ENCODE results near the gene DOCK8. TPM values are rescaled to one million over a fixed set of nuclear protein-coding genes. Genes with fewer than 3 reads are reported as not detected.

DOCK8 gene
- total and polyA plus RNA-seq, 2 experiments from 2014 or later: not detected

- 48 to 56% methylated on average over 3 of the region's 3 CpGs for WGBS, 2 experiments (ENCODE audit: low coverage in 1 of 2, low lambda C conversion rate in 2 of 2, missing lambda C conversion rate in 2 of 2)
- no peak for DNase-seq
- H2AFZ ChIP-seq: no peak overlapping the region
- no peak overlapping the region for H3K27ac ChIP-seq
- H3K9ac ChIP-seq: no peak overlapping the region
- no peaks in the 10 kb centered on the region for H3F3A ChIP-seq (ENCODE audit: insufficient read depth)
- H3K4me1 ChIP-seq (ENCODE audit: insufficient read depth): no peaks in the 10 kb centered on the region
- no peaks in the 10 kb centered on the region for H3K79me2 ChIP-seq (ENCODE audit: insufficient read depth)
- no peak overlapping the region for H3K4me2 ChIP-seq (ENCODE audit: unreplicated experiment)
- no peak for TF ChIP-seq EZH2 (IDR thresholded peaks at IDR 0.05; ENCODE audit: insufficient read depth, poor library complexity, severe bottlenecking)
- no peak for TF ChIP-seq EZH2phosphoT487 (IDR thresholded peaks at IDR 0.05; ENCODE audit: insufficient read depth, low read depth)
- no peaks in the 10 kb centered on the region for H3K9me3 ChIP-seq (ENCODE audit: low read depth)
- H3K4me3 ChIP-seq: no peak overlapping the region
- no peaks in the 10 kb centered on the region for H3K36me3 ChIP-seq (ENCODE audit: low read depth)
- H3K9me2 ChIP-seq (ENCODE audit: insufficient read depth): no peaks in the 10 kb centered on the region
- H4K20me1 ChIP-seq (ENCODE audit: insufficient read depth): no peaks in the 10 kb centered on the region
- in situ Hi-C loops (cut with MboI): no loop called here
- H3K27me3 ChIP-seq (replicated peaks; ENCODE audit: insufficient read depth): no peaks in the 10 kb centered on the region; the same call in 1 of the 2 replicates
Observed at GRCh38 chr9:249025-249424, 34.4 kb downstream of the DOCK8 start.

DNA sequence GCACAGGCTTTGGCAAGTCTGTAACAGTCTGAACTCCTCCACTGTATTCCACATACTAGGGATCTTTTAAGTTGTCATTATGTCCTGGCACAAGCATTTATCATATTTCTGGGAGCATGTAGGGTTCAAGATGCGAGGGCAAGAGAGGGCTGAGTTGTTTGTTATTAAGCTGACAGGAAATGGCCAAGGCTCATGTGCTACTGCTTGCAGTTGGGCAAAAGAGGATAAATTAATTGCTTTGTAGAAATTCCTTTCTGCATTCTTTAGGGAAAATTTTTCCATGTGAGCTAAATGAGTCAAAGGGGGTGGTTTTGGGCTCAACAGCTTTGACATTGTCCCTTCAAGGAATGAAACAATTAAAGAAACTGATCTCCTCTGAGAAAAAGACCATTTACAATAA, 35.4 kb downstream of the DOCK8 start:
- Histone ChIP-seq H4K20me1 (ENCODE audit: insufficient read depth) (no peaks in the 10 kb centered on the region), H2AFZ (no peak overlapping the region), H3K4me2 (ENCODE audit: unreplicated experiment) (no peak overlapping the region), H3K9me3 (ENCODE audit: low read depth) (no peaks in the 10 kb centered on the region), H3K9ac (no peak overlapping the region), H3K4me3 (no peak overlapping the region), H3K79me2 (ENCODE audit: insufficient read depth) (no peaks in the 10 kb centered on the region), H3F3A (ENCODE audit: insufficient read depth) (no peaks in the 10 kb centered on the region), H3K4me1 (ENCODE audit: insufficient read depth) (no peaks in the 10 kb centered on the region), H3K27ac (no peak overlapping the region), H3K9me2 (ENCODE audit: insufficient read depth) (no peaks in the 10 kb centered on the region), H3K27me3 (replicated peaks; ENCODE audit: insufficient read depth) (no peaks in the 10 kb centered on the region), H3K36me3 (ENCODE audit: low read depth) (no peaks in the 10 kb centered on the region)
- no peak for DNase-seq
- 32 to 46% methylated on average over 1 of the region's 1 CpG for WGBS, 2 experiments (ENCODE audit: low coverage in 1 of 2, low lambda C conversion rate in 2 of 2, missing lambda C conversion rate in 2 of 2)
- TF ChIP-seq EZH2 (IDR thresholded peaks at IDR 0.05; ENCODE audit: insufficient read depth, poor library complexity, severe bottlenecking): no peak
- no peak for TF ChIP-seq EZH2phosphoT487 (IDR thresholded peaks at IDR 0.05; ENCODE audit: insufficient read depth, low read depth)
- in situ Hi-C loops (cut with MboI): no loop called here

DNA sequence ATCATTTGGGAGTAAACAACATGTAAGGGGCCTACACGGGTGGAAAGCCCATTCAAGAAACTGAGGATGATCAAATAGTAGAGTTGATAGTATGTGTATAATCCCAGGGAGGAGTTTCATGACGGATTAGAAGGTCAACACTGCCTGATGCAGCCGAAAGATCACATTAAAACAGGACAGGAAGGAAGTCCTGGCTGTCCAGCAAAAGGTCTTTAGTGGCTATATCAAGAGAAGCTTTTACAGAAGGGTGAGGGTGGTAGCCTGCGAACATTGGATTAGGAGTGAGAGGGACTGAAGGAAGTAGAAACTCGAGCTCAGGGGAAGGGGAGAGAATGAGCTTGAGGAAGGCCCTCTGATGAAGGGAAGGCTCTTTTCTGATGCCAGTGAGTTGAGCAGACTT, 36.0 kb downstream of the DOCK8 start:
- H3K9me3 ChIP-seq (ENCODE audit: low read depth): no peaks in the 10 kb centered on the region
- H2AFZ ChIP-seq: no peak overlapping the region
- no peaks in the 10 kb centered on the region for H3K27me3 ChIP-seq (replicated peaks; ENCODE audit: insufficient read depth)
- H4K20me1 ChIP-seq (ENCODE audit: insufficient read depth): no peaks in the 10 kb centered on the region
- no peak for DNase-seq
- TF ChIP-seq EZH2phosphoT487 (IDR thresholded peaks at IDR 0.05; ENCODE audit: insufficient read depth, low read depth): no peak
- no peak for TF ChIP-seq EZH2 (IDR thresholded peaks at IDR 0.05; ENCODE audit: insufficient read depth, poor library complexity, severe bottlenecking)
- H3K4me1 ChIP-seq (ENCODE audit: insufficient read depth): no peaks in the 10 kb centered on the region
- no peaks in the 10 kb centered on the region for H3F3A ChIP-seq (ENCODE audit: insufficient read depth)
- WGBS, 2 experiments (ENCODE audit: low coverage in 1 of 2, low lambda C conversion rate in 2 of 2, missing lambda C conversion rate in 2 of 2): 12 to 15% methylated on average over 5 of the region's 5 CpGs
- no peak overlapping the region for H3K4me2 ChIP-seq (ENCODE audit: unreplicated experiment)
- in situ Hi-C loops (cut with MboI): no loop called here
- H3K36me3 ChIP-seq (ENCODE audit: low read depth): no peaks in the 10 kb centered on the region
- no peaks in the 10 kb centered on the region for H3K79me2 ChIP-seq (ENCODE audit: insufficient read depth)
- no peak overlapping the region for H3K4me3 ChIP-seq
- H3K9me2 ChIP-seq (ENCODE audit: insufficient read depth): no peaks in the 10 kb centered on the region
- H3K27ac ChIP-seq: no peak overlapping the region
- H3K9ac ChIP-seq: no peak overlapping the region

GRCh38 chr9:251398-251797, 36.7 kb downstream of the DOCK8 start:
- WGBS, 2 experiments (ENCODE audit: low coverage in 1 of 2, low lambda C conversion rate in 2 of 2, missing lambda C conversion rate in 2 of 2): 32 to 43% methylated on average over 5 of the region's 5 CpGs
- no peak overlapping the region for H3K27ac ChIP-seq
- H3K4me2 ChIP-seq (ENCODE audit: unreplicated experiment): no peak overlapping the region
- H3K79me2 ChIP-seq (ENCODE audit: insufficient read depth): no peaks in the 10 kb centered on the region
- H3K4me1 ChIP-seq (ENCODE audit: insufficient read depth): no peaks in the 10 kb centered on the region
- TF ChIP-seq EZH2 (IDR thresholded peaks at IDR 0.05; ENCODE audit: insufficient read depth, poor library complexity, severe bottlenecking): no peak
- no peak for TF ChIP-seq EZH2phosphoT487 (IDR thresholded peaks at IDR 0.05; ENCODE audit: insufficient read depth, low read depth)
- H3K36me3 ChIP-seq (ENCODE audit: low read depth): no peaks in the 10 kb centered on the region
- no peak for DNase-seq
- no peaks in the 10 kb centered on the region for H3K9me2 ChIP-seq (ENCODE audit: insufficient read depth)
- in situ Hi-C loops (cut with MboI): no loop called here
- no peak overlapping the region for H3K4me3 ChIP-seq
- H4K20me1 ChIP-seq (ENCODE audit: insufficient read depth): no peaks in the 10 kb centered on the region
- no peak overlapping the region for H2AFZ ChIP-seq
- no peak overlapping the region for H3K9ac ChIP-seq
- H3F3A ChIP-seq (ENCODE audit: insufficient read depth): no peaks in the 10 kb centered on the region
- H3K27me3 ChIP-seq (replicated peaks; ENCODE audit: insufficient read depth): no peaks in the 10 kb centered on the region
- H3K9me3 ChIP-seq (ENCODE audit: low read depth): no peaks in the 10 kb centered on the region

DNA sequence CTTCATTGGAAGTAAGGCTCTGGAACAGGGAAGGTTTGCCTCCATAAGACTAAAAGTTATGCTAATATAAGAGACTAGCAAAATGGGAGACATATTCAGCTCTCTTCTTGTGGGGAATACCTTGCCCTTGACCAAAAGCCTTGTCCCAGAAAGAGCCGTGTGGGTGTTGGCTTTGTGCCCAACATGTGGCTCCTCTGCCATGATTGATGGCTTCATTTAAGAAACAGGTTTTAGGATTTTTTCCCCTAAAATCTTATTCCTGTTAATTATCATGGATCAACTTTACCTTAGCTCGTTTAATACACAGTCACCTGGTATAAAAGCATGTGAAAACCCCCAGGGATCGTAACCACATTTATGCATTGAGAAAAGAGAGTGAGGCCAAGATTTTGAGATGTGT, 38.9 kb downstream of the DOCK8 start:
- Histone ChIP-seq H3K9me2 (ENCODE audit: insufficient read depth) (no peaks in the 10 kb centered on the region), H3K27ac (no peak overlapping the region), H3K79me2 (ENCODE audit: insufficient read depth) (no peaks in the 10 kb centered on the region), H3K4me2 (ENCODE audit: unreplicated experiment) (no peak overlapping the region), H3K4me3 (no peak overlapping the region), H3K36me3 (ENCODE audit: low read depth) (no peaks in the 10 kb centered on the region), H3K9ac (no peak overlapping the region), H3F3A (ENCODE audit: insufficient read depth) (no peaks in the 10 kb centered on the region), H3K4me1 (ENCODE audit: insufficient read depth) (no peaks in the 10 kb centered on the region), H2AFZ (no peak overlapping the region), H3K9me3 (ENCODE audit: low read depth) (no peaks in the 10 kb centered on the region), H3K27me3 (replicated peaks; ENCODE audit: insufficient read depth) (no peaks in the 10 kb centered on the region), H4K20me1 (ENCODE audit: insufficient read depth) (no peaks in the 10 kb centered on the region)
- no peak for DNase-seq
- in situ Hi-C loops (cut with MboI): no loop called here
- TF ChIP-seq EZH2 (IDR thresholded peaks at IDR 0.05; ENCODE audit: insufficient read depth, poor library complexity, severe bottlenecking) (no peak), EZH2phosphoT487 (IDR thresholded peaks at IDR 0.05; ENCODE audit: insufficient read depth, low read depth) (no peak)
- WGBS, 2 experiments (ENCODE audit: low coverage in 1 of 2, low lambda C conversion rate in 2 of 2, missing lambda C conversion rate in 2 of 2): 13 to 21% methylated on average over 3 of the region's 3 CpGs

All from GM23248 (cell line).